Left colon (tissue), 2 donors: ENCODE data around the gene NUP210. TPM values are rescaled to one million over a fixed set of nuclear protein-coding genes. Genes with fewer than 3 reads are reported as not detected.
A peak's percentile ranks its signal among the peaks of the same experiment; 100 is the strongest.
"Not testable (repeated sequence)": the region's sequence is repeated elsewhere in the genome, so short reads cannot be mapped to it uniquely, and the experiment has no call there.

ENCODE experiments used
- ATAC-seq: fragments of 200-7000 bp; cut with Tn5 transposase; one replicate; pipeline ENCODE4 v1.9.1; 2020; ENCODE audit warnings: mild to moderate bottlenecking, moderate library complexity
- DNase-seq, 2 donors: peaks; one replicate each; pipeline ENCODE4 v3.0.0-alpha.2; 2020
- intact Hi-C, 2 donors: fragments of 100-400 bp; cut with DNase I in 1 of 2; cut with micrococcal nuclease in 1 of 2; formaldehyde crosslinking; loops; one replicate each; pipeline versions ENCODE4 v1.11.2 to v1.14.0; 2022; cut with DNase I, micrococcal nuclease
- total RNA-seq, 2 donors: library from RNA; stranded (reverse); fragmentation: NEBNext Ultra II Directional; extraction: Animal tissue kit (Norgen Biotek cat#: 25700); gene quantifications; one replicate each; pipeline ENCODE4 v1.2.1, GENCODE V29; 2021
- donor health status: DM: no; HTN: no; CAD: no.
- donor health status: DM: yes; HTN: yes; CAD: no.

Gene NUP210
- total RNA-seq, 2 donors from 2014 or later: 5.6 to 9.1 TPM

DNA sequence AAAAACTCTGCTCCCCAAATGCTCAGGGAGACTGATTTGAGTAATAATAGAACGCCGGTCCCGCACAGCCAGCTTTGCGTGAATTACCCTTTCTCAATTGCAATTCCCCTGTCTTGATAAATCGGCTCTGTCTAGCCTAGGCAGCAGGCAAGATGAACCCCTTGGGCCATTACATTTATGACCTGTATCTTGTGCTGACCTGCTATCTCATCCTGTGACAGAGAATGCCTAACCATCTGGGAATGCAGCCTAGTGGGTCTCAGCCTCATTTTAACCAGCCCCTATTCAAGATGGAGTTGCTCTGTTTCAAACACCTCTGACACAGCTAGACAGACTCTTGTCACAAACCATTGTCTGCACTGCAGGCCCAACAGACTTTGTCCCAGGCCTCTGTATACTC lies 13.8 kb upstream of the NUP210 start:
- ATAC-seq (no peak), DNase-seq (no peak)
- intact Hi-C loops: no loop called here

DNA sequence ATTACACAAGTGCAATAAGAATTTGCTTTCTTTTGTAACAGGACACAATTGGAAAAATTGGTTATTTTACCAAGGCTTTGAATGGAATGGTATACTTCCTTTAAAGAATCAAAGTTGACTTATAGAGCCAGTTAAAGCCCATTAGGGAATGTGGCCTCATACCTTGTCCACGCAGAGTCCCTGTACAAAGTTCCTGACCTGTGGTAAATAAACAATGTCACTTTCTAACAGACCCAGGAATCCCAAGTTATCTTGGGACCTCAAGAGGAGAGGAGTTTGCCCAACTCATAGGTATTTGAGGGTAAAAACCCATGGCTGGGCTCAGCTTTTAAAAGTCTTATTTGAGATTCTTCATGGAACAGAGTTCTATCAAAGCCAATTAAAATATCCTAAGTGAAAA lies 12.0 kb upstream of the NUP210 start:
- intact Hi-C loops: no loop called here
- no peak for ATAC-seq
- DNase-seq: no peak

DNA sequence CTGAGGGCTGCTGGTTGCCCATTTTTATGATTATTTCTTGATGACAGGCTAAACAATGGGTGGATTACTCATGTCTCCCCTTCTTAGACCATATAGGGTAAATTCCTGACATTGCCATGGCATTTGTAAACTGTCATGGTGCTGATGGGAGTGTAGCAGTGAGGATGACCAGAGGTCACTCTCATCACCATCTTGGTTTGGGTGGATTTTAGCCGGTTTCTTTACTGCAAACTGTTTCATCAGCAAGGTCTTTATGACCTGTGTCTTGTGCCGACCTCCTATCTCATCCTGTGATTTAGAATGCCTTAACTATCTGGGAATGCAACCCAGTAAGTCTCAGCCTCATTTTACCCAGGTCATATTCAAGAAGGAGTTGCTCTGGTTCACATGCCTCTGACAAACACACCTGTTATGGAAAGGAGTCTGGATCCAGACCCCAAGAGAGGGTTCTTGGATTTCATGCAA lies 10.3 kb upstream of the NUP210 start:
- DNase-seq, ATAC-seq, intact Hi-C loops: not testable (repeated sequence)

DNA sequence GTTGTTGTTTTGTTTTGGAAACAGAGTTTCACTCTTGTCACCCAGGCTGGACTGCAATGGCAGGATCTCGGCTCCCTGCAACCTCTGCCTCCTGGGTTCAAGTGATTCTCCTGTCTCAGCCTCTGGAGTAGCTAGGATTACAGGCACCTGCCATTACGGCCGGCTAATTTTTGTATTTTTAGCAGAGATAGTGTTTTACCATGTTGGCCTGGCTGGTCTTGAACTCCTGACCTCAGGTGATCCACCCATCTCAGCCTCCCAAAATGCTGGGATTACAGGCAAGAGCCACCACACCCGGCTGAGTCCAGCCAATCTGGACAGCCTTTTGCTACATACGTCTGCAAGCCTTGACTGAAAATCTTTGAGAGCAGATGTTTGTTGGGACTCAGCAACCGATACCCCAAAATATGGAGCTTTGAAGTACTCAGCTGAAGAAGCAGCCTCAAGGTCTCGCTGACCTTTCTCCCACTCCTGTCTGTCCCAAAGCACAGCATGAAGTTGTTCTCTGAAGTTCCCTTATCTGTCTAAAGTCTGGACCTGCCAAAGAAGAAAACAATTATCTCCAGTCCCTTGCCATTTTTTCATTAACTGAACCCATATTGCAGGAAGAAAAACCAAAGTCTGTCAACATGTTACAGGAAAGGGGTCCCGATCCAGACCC lies 9.6 kb upstream of the NUP210 start:
- DNase-seq: no peak
- ATAC-seq: no peak
- intact Hi-C loops: no loop called here

DNA sequence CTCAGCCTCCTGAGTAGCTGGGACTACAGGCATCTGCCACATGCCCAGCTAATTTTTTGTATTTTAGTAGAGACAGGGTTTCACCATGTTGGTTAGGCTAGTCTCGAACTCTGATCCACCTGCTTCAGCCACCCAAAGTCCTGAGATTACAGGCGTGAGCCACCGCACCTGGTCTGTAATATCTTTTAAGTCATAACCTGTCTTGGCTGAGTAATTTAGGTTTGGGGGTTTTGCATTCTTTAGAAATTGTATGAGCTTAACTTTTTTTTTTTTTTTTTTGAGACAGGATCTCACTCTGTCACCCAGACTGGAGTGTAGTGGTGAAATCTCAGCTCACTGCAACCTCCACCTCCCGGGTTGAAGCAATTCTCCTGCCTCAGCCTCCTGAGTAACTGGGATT lies 8.6 kb upstream of the NUP210 start:
- DNase-seq, intact Hi-C loops, ATAC-seq: not testable (repeated sequence)

DNA sequence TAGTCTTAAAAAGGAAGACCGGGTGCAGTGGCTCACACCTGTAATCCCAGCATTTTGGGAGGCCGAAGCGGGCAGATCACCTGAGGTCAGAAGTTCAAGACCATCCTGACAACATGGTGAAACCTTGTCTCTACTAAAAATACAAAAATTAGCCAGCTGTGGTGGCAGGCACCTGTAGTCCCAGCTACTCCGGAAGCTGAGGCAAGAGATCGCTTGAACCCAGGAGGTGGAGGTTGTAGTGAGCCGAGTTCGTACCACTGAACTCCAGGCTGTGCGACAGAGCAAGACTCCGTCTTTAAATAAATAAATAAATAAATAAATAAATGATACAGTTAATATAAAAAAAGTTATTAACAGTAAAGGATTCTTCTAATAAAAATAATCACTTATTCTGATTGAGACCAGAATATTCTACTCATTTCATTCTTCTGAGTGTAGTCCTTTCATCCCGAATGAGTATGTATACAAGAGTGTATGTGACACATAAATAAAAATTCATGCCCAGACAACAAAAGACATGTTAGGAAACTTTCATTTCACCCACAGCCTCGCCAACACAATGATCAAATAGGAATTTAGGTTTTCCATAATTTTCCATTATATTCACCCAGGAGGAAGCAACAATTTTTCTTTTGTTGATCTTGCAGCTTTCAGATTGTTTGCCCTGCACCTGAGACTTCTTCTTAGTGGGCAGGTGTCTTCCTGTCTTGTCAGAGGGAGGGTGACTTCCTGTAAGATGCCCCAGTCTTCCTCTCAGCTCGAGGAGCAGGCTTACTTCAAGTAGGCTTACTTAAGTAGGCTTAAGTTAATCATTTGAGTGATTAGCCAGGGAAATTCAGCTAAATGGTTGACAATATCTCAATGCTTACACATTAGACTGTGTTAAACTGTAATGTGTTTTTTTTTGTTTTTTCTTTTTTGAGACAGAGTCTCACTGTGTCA lies 7.8 kb upstream of the NUP210 start:
- no peak for ATAC-seq
- no peak for DNase-seq
- intact Hi-C loops: no loop called here

DNA sequence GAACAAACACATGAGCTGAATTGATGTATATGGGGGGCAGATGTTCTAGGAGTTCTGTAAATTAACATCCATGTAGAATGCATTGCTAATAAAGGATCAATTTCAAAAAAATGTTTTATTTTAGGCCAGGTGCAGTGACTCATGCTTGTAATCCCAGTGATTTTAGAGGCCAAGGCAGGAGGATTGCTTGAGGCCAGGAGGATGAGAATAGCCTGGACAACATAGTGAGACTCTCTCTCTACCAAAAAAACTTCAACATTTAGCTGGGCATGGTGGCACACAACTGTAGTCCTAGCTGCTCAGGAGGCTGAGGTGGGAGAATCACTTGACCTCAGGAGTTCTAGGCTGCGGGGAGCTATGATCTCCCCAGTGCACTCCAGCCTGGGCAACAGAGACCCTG lies 6.5 kb upstream of the NUP210 start:
- intact Hi-C loops: no loop called here
- no peak for ATAC-seq
- no peak for DNase-seq

DNA sequence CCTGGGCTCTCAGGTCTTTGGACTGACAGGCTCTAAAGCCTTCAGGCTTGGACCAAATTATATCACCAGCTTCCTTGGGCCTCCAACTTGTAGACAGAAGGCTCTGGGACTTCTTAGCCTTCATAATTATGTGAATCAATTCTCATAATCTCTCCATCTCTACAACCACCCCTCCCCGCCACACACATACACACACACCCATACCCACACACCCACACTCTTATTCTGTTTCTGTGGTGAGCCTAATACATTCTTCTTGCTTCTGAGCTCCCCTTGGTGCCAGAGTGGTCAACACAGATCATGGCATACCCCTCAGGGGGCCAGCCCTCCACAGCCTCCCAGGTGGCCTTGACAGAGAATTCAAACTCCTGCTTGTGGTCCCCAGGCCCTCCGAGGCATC lies 5.6 kb upstream of the NUP210 start:
- ATAC-seq: no peak
- no peak for DNase-seq
- intact Hi-C loops: no loop called here

DNA sequence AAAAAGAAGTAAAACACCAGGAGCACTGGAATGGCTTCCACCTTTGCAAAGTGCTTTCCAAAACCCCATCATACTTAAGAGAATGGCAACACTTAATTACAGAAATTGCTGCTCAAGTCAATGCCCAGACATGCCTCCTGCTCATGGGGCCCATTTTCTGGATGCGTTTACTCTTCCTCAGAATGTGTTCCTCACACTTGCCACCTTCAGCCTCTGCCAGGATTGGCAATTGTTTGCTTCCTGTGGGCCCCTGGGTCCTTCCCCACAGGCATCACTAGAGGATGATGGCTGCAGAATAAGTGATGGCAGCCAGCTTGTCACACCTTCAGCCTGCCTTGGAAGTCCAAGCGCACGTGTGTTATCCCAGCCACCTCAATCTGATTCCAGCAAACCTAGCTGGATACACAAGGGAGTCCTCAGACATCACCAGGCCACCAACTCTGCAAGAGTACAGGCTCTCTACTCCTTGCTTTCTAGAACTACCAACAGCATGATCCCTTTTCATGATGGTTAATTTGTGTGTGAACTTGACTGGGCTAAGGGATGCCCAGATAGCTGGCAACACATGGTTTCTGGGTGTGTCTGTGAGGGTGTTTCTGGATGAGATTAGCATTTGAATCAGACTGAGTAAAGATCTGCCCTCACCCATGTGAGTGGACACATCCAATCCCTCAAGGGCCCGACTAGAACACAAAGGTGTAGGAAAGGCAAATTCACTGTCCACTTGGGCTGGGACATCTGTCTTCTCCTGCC lies 4.9 kb upstream of the NUP210 start:
- no peak for ATAC-seq
- no peak for DNase-seq
- intact Hi-C loops: no loop called here

DNA sequence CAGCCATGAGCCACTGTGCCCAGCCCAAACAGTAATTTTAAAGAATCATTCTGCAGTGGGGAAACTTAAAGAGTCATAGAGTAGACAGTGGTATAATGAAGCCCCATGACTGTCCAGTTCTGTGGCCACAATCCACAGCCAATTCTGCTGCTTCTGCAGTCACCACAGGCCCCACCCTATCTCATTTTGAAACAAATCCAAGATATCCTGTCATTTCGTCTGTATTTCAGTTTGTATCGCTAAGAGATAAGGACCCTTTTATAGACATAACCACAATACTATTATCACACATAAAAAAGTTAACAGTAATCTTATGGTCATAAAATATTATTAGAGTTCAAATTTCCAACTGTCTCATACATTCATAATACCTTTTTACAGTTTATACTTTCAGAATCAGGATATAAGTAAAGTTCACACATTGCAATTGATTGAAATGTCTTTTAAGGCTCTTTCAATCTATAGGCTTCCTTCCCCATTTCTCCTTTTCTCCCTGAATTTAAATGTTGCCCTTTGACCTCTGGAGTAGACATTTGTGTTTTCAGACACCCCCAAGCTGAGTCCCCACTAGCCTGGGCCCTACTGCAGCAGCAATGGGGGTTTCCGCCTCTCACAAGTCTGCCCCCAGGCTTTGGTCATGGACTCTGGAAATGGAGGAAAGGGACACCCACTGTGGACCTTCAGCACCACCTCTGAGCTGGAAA lies 4.2 kb upstream of the NUP210 start:
- intact Hi-C loops: no loop called here
- no peak for DNase-seq
- ATAC-seq: peak; percentile 76

DNA sequence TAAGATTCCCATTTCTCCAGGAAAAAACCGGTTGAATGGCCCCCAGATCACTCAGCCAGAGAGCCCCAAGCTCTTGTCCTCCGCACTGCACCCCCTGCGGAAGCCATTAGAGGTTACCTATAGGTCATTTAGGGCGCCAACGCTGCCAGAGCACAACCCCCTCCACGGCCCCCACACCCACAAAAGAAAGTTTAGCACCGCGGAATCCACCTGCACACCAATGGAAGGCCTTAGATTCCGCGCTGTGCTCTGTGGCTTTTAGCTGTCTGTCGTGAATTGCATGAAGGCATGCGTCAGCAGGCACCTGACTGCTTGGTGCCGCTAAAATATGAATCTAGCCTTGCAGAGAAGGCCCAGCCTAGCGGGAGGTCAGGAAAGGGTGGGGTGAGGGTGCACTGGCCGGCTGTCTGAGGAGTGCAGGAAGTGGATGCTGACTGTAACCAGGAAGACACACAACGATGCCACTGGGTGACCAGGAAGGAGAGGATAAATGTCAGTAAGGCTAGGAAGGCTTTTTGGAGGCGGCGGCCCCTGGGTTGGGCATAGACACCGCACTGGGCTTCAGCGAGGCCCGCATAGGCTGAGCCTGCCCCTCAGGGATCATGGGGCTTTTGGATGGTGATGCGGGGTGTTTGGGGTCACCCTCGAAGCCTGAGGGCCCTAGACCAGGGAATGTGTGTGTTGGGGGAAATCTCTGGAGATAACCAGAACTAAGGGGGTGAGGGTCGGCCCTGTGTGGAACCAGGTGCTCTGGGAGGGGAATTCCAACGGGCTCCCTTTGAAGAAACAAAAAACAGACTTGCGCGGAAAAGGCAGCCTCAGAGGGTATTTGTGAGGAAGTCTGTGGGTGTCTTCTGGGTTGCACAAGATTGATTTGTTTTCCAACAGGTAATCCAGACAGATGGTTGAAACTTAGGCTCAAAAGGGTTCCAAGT lies 976 bp upstream of the NUP210 start:
- intact Hi-C loops: no loop called here
- ATAC-seq (peak; percentile 20), DNase-seq (peak; percentile 43 to 64)

DNA sequence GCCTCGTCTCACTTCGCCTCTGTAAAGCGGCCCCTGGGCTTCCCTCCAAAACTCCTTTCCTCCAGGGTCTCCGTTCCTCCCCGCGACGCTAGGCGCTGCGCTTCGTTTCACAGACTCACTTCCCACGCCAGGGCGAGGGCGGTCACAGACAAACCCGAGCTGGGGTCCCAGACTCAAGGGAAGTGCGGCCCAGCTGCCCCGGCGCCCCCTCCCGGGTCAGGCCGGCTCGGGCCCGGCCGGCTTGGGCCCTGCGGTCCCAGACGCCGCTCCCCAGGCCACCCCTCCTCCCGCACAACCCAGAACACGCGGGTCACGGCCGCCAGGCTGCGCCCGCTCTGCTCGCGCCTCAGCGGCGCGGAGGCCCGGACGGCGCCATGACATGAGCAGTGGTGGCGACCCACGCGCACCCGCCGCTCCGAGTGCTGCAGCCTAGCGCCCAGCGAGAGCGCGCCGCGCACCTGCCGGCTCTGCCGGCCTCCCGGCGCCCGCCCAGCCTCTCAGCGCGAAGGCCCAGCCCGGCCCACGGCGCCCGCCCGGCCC lies 547 bp downstream of the NUP210 start:
- ATAC-seq (peak; percentile 65), DNase-seq (peak in 1 of 2 donors; percentile 67)
- intact Hi-C loops: no loop called here

DNA sequence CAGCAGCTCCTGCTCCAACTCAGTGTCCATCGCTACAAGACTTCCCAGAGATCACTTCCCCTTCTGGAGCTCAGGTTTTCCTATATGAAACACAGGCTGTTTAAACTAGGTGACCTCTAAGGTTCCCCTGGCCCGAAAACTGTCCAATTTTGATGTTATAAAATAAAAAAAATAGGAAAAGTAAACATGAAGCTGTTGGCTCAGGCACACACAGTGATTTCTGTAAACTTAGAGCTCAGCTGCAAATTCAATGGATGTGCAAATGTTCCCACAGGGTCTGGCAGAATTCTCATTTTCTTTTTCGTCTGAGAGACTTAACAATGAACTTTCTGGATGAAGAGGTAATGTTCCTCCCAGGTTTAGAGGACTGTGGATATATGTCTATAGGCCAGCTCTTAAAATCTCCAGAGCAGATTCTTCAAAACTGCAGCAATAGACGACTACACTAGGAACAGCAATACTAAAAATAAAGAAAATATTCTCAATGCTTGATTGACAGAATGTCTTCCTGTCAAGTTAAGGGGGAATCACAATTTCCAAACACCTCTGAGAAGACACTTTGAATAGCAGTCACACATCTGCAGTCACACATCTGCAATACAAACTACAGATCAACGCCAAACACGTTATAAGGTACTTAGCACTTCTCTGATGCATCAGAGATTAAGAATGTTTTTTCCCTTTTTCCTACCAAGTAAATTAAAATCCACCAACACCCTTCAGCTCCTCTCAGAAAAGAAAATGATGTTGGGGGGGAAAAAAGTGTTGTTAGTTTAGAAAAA lies 2.8 kb downstream of the NUP210 start:
- no peak for DNase-seq
- intact Hi-C loops: no loop called here
- ATAC-seq: no peak

DNA sequence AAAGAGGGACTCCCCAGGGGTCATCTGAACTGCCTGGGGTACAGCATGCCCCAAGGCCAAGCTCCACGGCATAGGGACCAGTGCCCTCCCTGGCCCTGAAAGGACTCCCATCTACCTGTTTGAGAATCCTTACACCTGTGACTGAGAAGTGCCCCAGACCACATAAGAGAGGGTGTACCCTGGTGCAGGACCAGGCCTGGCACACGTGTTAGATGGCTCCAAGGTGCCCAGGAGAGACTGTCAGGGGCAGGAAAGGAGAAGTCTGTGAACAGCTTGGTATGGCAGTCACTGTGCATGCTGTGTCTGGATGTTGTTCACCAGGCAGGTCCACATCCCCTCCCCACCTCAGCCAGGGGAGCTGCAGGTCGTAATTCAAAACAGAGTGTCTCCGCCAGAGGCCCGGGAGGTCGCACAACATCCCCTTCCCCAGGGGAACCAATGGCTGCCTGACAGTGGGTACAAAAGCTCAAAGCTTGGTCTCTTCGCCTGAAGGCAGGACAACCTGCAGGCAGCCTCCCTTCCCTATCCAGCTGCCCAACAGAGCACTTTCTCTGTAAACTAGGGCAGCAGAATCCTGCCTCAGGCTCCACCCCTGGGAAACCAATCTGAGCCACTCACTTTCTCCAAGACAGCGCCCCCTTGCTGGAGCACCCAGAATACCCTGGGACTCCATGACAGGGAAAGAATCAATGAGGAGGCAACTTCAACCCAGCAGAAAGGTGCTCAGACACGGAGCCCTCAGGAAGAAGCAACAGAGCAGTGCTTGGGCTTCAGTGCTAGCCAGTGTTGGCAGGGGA lies 3.9 kb downstream of the NUP210 start:
- no peak for DNase-seq
- intact Hi-C loops: no loop called here

DNA sequence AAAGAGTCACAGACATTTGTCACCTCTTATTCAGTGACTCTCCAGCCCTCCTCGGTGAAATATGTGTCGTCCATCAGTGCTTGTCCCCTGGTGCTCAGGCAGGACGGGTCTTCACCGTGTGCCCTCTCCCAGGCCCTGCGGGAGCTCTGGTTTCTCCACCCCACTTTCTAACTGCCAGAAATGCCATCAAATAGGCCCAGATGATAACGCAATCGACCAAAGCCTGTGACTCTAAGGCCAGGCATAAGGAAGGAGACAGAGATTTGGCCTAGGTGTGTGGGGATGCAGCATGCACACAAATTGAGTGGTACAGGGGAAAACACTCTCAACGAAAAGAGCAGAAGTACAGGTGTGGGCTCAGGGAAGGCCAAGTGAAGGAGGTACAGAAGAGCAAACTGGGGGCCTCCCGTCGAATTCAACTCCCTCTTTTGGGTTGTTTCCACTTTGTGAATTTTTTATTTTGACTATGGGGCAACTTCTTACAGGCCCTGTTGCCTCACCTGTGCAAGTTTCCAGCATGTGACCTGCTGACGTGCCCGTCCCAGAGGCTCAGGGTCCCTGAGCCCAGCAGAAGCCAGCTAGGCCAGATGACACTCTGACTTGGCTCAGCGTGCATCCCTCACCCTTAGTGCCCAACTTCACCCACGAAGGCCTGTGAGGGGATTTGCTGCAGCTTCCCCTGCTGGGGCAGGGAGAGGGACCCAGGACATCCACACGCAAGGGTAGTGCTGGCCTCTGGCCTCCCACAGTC lies 4.7 kb downstream of the NUP210 start:
- intact Hi-C loops: no loop called here
- no peak for DNase-seq
- no peak for ATAC-seq

More for the DNA sequence above, 3.9 kb downstream of the NUP210 start:
- ATAC-seq: no peak
